ENCODE measurements around the gene ADGRB2. TPM values are rescaled to one million over a fixed set of nuclear protein-coding genes. Genes with fewer than 3 reads are reported as not detected.

Gene ADGRB2
- total and polyA plus RNA-seq, 2 donors from 2014 or later = 3.2 to 5.3 TPM

DNA sequence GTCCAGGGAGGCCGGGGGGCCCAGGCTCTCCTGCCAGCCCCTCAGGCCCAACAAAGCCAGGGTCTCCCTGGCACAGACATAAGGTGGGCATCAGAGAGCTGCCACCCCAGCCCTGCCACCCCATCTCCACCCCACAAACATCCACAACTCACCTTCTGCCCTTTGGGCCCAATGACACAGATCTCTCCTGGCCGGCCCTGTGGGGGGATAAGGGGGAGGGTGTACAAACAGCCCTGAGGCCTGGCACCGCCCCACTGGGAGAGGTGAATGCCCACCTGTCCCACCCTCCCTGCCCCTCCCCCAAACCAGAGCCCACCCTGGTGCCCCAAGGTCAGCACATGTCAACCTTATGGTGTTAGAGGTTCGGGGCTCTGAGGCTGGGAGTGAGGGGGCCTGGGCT, 72.7 kb downstream of the ADGRB2 start:
- H3K36me3 ChIP-seq (ENCODE audit: control insufficient read depth in 2 of 3, insufficient read depth in 3 of 3, low read length in 3 of 3) = no peaks in the 10 kb centered on the region
- H3K9me3 ChIP-seq (ENCODE audit: control insufficient read depth in 2 of 3, insufficient read depth in 1 of 3, low read length in 3 of 3) = no peaks in the 10 kb centered on the region
- no peaks in the 10 kb centered on the region for H3K4me1 ChIP-seq (ENCODE audit: control insufficient read depth in 2 of 3, insufficient read depth in 2 of 3, low read depth in 1 of 3, low read length in 3 of 3)
- FAIRE-seq (no peak), DNase-seq (peak in 1 of 5 donors; percentile 62)
- TF ChIP-seq, protein P1, sequence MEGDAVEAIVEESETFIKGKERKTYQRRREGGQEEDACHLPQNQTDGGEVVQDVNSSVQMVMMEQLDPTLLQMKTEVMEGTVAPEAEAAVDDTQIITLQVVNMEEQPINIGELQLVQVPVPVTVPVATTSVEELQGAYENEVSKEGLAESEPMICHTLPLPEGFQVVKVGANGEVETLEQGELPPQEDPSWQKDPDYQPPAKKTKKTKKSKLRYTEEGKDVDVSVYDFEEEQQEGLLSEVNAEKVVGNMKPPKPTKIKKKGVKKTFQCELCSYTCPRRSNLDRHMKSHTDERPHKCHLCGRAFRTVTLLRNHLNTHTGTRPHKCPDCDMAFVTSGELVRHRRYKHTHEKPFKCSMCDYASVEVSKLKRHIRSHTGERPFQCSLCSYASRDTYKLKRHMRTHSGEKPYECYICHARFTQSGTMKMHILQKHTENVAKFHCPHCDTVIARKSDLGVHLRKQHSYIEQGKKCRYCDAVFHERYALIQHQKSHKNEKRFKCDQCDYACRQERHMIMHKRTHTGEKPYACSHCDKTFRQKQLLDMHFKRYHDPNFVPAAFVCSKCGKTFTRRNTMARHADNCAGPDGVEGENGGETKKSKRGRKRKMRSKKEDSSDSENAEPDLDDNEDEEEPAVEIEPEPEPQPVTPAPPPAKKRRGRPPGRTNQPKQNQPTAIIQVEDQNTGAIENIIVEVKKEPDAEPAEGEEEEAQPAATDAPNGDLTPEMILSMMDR (IDR thresholded peaks at IDR 0.05; ENCODE audit: borderline replicate concordance, extremely low read depth, insufficient read depth) = no peak
- H3K9ac ChIP-seq (ENCODE audit: low read length in 3 of 3) = no peak overlapping the region
- no peaks in the 10 kb centered on the region for H3K27me3 ChIP-seq (ENCODE audit: control insufficient read depth, insufficient read depth, low read length)
- intact Hi-C loops (cut with DNase I) = no loop called here
- no peak overlapping the region for H3K27ac ChIP-seq (ENCODE audit: low read depth in 2 of 2, low read length in 2 of 2)
- no peak overlapping the region for H3K4me3 ChIP-seq (ENCODE audit: low read length in 3 of 3)

- intact Hi-C loops (cut with DNase I) = no loop called here
- FAIRE-seq = no peak
- no peaks in the 10 kb centered on the region for H3K36me3 ChIP-seq (ENCODE audit: control insufficient read depth in 2 of 3, insufficient read depth in 3 of 3, low read length in 3 of 3)
- TF ChIP-seq, protein P1 (IDR thresholded peaks at IDR 0.05; ENCODE audit: borderline replicate concordance, extremely low read depth, insufficient read depth) = no peak
- no peaks in the 10 kb centered on the region for H3K27me3 ChIP-seq (ENCODE audit: control insufficient read depth, insufficient read depth, low read length)
- DNase-seq = no peak
- H3K4me1 ChIP-seq (ENCODE audit: control insufficient read depth in 2 of 3, insufficient read depth in 2 of 3, low read depth in 1 of 3, low read length in 3 of 3) = no peaks in the 10 kb centered on the region
- no peak overlapping the region for H3K4me3 ChIP-seq (ENCODE audit: low read length in 3 of 3)
- H3K9me3 ChIP-seq (ENCODE audit: control insufficient read depth in 2 of 3, insufficient read depth in 1 of 3, low read length in 3 of 3) = no peaks in the 10 kb centered on the region
- no peak overlapping the region for H3K27ac ChIP-seq (ENCODE audit: low read depth in 2 of 2, low read length in 2 of 2)
- H3K9ac ChIP-seq (ENCODE audit: low read length in 3 of 3) = no peak overlapping the region
Observed at GRCh38 chr1:31690921-31691320, 73.2 kb downstream of the ADGRB2 start.

- FAIRE-seq = no peak
- intact Hi-C loops (cut with DNase I) = no loop called here
- Histone ChIP-seq H3K27me3 (ENCODE audit: control insufficient read depth, insufficient read depth, low read length) (no peaks in the 10 kb centered on the region), H3K4me1 (ENCODE audit: control insufficient read depth in 2 of 3, insufficient read depth in 2 of 3, low read depth in 1 of 3, low read length in 3 of 3) (no peaks in the 10 kb centered on the region), H3K4me3 (ENCODE audit: low read length in 3 of 3) (no peak overlapping the region), H3K36me3 (ENCODE audit: control insufficient read depth in 2 of 3, insufficient read depth in 3 of 3, low read length in 3 of 3) (no peaks in the 10 kb centered on the region), H3K9me3 (ENCODE audit: control insufficient read depth in 2 of 3, insufficient read depth in 1 of 3, low read length in 3 of 3) (no peaks in the 10 kb centered on the region), H3K9ac (ENCODE audit: low read length in 3 of 3) (no peak overlapping the region), H3K27ac (ENCODE audit: low read depth in 2 of 2, low read length in 2 of 2) (no peak overlapping the region)
- TF ChIP-seq, protein P1 (IDR thresholded peaks at IDR 0.05; ENCODE audit: borderline replicate concordance, extremely low read depth, insufficient read depth) = no peak
- DNase-seq = peak in 1 of 5 donors; percentile 26
Observed at GRCh38 chr1:31689854-31690253, 74.3 kb downstream of the ADGRB2 start.

GRCh38 chr1:31689379-31689778, 74.8 kb downstream of the ADGRB2 start:
- Histone ChIP-seq H3K36me3 (ENCODE audit: control insufficient read depth in 2 of 3, insufficient read depth in 3 of 3, low read length in 3 of 3) (no peaks in the 10 kb centered on the region), H3K27me3 (ENCODE audit: control insufficient read depth, insufficient read depth, low read length) (no peaks in the 10 kb centered on the region), H3K4me1 (ENCODE audit: control insufficient read depth in 2 of 3, insufficient read depth in 2 of 3, low read depth in 1 of 3, low read length in 3 of 3) (no peaks in the 10 kb centered on the region), H3K9me3 (ENCODE audit: control insufficient read depth in 2 of 3, insufficient read depth in 1 of 3, low read length in 3 of 3) (no peaks in the 10 kb centered on the region), H3K4me3 (ENCODE audit: low read length in 3 of 3) (no peak overlapping the region), H3K27ac (ENCODE audit: low read depth in 2 of 2, low read length in 2 of 2) (no peak overlapping the region), H3K9ac (ENCODE audit: low read length in 3 of 3) (no peak overlapping the region)
- DNase-seq = peak in 1 of 5 donors; percentile 19
- TF ChIP-seq, protein P1 (IDR thresholded peaks at IDR 0.05; ENCODE audit: borderline replicate concordance, extremely low read depth, insufficient read depth) = no peak
- intact Hi-C loops (cut with DNase I) = no loop called here
- no peak for FAIRE-seq

All from kidney (tissue), 14 donors.